OCI-LY7 (cell line): ENCODE data around the gene MTRF1L.

Experiments used
- CTCF ChIP-seq: fragments of 200-600 bp; sonication (generic); conservative IDR thresholded peaks from 2 replicates; pipeline ENCODE4 v1.5.1; 2014; ENCODE audit warnings: mild to moderate bottlenecking, antibody characterized with exemption, low read length, moderate library complexity, mixed read lengths
- EZH2phosphoT487 ChIP-seq: fragments of 200-600 bp; sonication (generic); IDR thresholded peaks from 2 replicates; pipeline ENCODE4 v1.6.1; 2018; ENCODE audit warnings: low read depth, borderline replicate concordance, mild to moderate bottlenecking, mixed run types, antibody characterized with exemption, low read length, moderate library complexity, mixed read lengths

GRCh38 chr6:152959333-152959732, 43.2 kb downstream of the MTRF1L start:
- TF ChIP-seq CTCF (no peak), EZH2phosphoT487 (no peak)
